ENCODE data around the gene FANCC.
"Not testable (repeated sequence)": the region's sequence is repeated elsewhere in the genome, so short reads cannot be mapped to it uniquely, and the experiment has no call there.

FANCC gene

GRCh38 chr9:95317119-95317892 is at the start of gene FANCC:
TSS of gene FANCC (minus strand) at chr9:95317709. CDS start at chr9:95249291, 68,418 bp downstream.
- peak; percentile 83 for DNase-seq

- DNase-seq = no peak
Observed at GRCh38 chr9:95366731-95367325, 49.3 kb upstream of the FANCC start.

GRCh38 chr9:95365766-95366165 is 48.3 kb upstream of the FANCC start:
- DNase-seq = no peak

GRCh38 chr9:95363051-95363841 is 45.7 kb upstream of the FANCC start:
- no peak for DNase-seq

- no peak for DNase-seq
Observed at GRCh38 chr9:95360866-95361265, 43.4 kb upstream of the FANCC start.

GRCh38 chr9:95357316-95357715 is 39.8 kb upstream of the FANCC start:
- no peak for DNase-seq

GRCh38 chr9:95355500-95355899 is 38.0 kb upstream of the FANCC start:
- no peak for DNase-seq

- DNase-seq = no peak
Observed at GRCh38 chr9:95351051-95351450, 33.5 kb upstream of the FANCC start.

- no peak for DNase-seq
Observed at GRCh38 chr9:95350266-95350665, 32.8 kb upstream of the FANCC start.

- DNase-seq = no peak
Observed at GRCh38 chr9:95349091-95350038, 31.9 kb upstream of the FANCC start.

- DNase-seq = no peak
Observed at GRCh38 chr9:95346021-95346420, 28.5 kb upstream of the FANCC start.

GRCh38 chr9:95344735-95345325 is 27.3 kb upstream of the FANCC start:
- no peak for DNase-seq

- DNase-seq = no peak
Observed at GRCh38 chr9:95343725-95344287, 26.3 kb upstream of the FANCC start.

- DNase-seq = no peak
Observed at GRCh38 chr9:95342571-95342970, 25.1 kb upstream of the FANCC start.

- DNase-seq = no peak
Observed at GRCh38 chr9:95341293-95341962, 23.9 kb upstream of the FANCC start.

GRCh38 chr9:95338243-95338642 is 20.7 kb upstream of the FANCC start:
- no peak for DNase-seq

- DNase-seq = peak; percentile 11
Observed at GRCh38 chr9:95336281-95336680, 18.8 kb upstream of the FANCC start.

GRCh38 chr9:95333426-95333825 is 15.9 kb upstream of the FANCC start:
- DNase-seq = no peak

GRCh38 chr9:95332860-95333259 is 15.4 kb upstream of the FANCC start:
- no peak for DNase-seq

GRCh38 chr9:95330720-95331404 is 13.4 kb upstream of the FANCC start:
- DNase-seq = no peak

GRCh38 chr9:95329061-95329460 is 11.6 kb upstream of the FANCC start:
- not testable (repeated sequence) for DNase-seq

All from stimulated activated CD4-positive, alpha-beta T cell treated with anti-CD3 and anti-CD28 coated beads, Interleukin-1b, Interleukin-23, amount 100 ng/mL, for 48 hours (primary cell).